ENCODE results near the gene MATN3.
A peak's percentile ranks its signal among the peaks of the same experiment; 100 is the strongest.

Gene MATN3

DNA sequence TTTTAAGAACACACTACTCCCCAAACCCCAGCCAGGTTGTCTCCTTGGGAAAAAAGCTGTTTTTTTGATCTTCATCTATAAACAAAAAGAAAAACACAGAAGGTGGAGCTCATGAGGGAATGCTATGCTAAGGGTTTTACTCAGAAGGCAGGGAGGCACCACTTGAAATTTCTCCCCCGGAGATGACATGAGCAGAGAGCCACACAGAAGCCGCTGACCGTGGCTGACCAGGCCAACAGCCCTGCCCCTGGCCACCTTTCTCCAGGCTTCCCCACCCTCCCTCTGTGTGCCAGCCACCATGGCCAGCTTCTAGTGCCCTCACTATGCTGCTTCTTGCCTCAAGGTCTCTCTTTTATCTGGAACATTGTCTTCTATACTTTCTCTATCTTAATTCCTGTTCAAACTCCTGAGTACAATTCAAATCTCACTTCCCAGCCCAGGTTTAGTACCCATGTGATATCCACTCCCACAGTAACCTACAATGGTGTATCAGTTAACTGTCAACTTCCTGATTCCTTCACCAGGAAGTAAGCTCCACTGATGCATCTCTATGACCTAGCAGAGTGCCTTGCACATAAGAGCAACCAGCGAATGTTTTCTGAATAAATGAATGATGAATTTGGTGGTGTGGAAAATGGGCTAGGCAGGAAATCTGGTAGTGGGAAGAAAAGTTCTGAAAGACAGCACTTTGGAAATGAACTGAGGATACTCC lies 23.6 kb upstream of the MATN3 start:
- DNase-seq (ENCODE audit: low spot score) = no peak

DNA sequence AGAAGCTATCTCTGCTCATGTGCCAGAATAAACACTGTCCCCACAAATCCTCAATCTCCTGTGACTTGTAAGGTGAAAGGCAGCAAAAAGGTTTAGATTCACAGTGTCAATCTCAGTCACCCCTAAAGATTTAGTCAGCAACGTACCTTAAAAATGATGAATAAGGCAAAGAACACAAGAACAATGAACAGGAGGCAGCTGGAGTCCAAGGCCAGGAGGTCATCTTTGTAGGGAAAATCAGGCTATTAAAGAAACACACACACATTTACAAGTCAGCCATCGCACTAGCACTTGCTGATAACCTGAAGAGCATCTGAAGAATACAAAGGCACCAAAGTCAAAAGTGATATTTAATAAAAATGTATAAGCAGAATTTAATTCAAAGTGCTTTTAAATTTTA lies 22.4 kb upstream of the MATN3 start:
- DNase-seq (ENCODE audit: low spot score) = no peak

DNA sequence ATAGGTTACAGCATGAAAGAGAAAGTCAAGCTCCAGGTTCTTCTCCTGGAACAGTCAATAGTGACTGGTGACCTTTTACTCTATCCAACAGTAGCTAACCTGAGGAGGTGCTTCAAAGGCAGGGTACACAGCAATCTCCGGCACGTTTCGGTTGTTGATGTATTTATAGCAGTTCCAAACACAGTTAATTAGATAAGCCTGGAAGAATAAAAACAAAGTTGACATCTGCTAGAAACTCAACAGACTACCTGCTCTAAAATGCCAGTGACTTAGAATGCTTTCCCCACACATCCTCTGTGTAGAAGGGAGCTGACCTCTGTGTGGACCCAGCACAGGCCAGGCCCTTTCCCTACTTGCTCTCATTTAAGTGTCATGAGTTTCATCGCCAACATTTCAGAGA lies 21.8 kb upstream of the MATN3 start:
- no peak for DNase-seq (ENCODE audit: low spot score)

DNA sequence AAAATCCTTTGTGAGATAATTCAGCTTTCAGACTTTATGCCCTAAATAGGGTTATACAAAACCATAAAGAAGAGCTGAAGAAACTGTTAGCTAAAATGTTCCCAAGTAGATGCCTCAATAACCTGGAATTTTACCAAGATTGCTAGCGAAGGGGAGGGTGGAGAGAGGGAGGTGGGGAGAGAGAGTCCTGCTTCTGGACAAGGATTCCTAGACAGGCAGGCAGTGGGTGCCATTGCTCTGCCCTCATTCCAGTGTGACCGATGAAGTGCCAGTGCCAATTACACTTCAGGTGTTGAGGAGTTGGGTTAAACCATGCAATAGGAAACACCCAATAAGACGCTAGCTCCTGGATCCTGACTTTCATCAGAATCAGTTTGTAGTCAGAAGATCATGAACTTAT lies 20.9 kb upstream of the MATN3 start:
- no peak for DNase-seq (ENCODE audit: low spot score)

DNA sequence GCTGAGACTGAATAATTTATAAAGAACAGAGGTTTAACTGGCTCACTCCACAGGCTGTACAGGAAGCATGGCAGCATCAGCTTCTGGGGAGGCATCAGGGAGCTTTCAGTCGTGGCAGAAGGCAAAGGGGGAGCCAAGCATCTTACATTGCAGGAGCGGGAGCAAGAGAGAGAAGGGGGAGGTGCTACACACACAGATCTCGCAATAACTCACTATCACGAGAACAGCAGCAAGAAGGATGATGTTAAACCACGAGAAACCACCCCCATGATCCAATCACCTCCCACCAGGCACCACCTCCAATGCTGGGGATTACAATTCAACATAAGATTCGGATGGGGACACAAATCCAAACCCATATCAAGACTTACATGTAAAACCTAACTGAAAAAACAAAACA lies 17.8 kb upstream of the MATN3 start:
- no peak for DNase-seq (ENCODE audit: low spot score)

GRCh38 chr2:20027705-20028434 lies 15.4 kb upstream of the MATN3 start:
- DNase-seq (ENCODE audit: low spot score) = no peak

GRCh38 chr2:20027260-20027677 lies 14.8 kb upstream of the MATN3 start:
- DNase-seq (ENCODE audit: low spot score) = no peak

DNA sequence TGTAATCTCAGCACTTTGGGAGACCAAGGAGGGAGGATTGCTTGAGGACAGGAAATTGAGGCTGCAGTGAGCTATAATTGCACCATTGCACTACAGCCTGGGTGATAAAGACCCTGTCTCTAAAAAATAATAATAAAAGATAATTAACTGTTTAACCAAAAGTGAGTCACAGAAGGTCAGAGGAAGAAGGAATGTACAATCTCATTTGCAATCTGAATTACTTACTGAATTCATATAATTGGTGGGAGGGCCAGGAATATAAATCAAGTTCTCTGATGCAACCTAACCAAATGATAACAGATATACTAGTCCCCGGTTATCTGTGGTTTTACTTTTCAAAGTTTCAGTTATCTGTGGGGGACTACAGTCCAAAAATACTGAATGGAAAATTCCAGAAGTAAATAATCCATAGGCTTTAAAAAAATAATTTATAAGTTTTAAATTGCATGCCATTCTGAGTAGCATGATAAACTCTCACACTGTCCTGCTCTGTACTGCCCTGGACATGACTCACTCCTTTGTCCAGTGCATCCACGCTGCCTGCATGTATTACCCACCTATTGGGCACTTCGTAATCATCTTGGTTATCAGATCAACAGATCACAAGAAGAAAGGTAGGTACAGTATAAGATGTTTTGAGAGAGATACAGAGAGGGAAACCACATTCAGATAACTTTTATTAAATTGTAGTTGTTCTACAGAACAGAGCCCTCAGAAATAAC lies 12.8 kb upstream of the MATN3 start:
- DNase-seq (ENCODE audit: low spot score) = no peak

GRCh38 chr2:20023688-20024087 lies 11.2 kb upstream of the MATN3 start:
- no peak for DNase-seq (ENCODE audit: low spot score)

- DNase-seq (ENCODE audit: low spot score) = no peak
These were observed 9.0 kb upstream of the MATN3 start for GRCh38 chr2:20021405-20022009.

DNA sequence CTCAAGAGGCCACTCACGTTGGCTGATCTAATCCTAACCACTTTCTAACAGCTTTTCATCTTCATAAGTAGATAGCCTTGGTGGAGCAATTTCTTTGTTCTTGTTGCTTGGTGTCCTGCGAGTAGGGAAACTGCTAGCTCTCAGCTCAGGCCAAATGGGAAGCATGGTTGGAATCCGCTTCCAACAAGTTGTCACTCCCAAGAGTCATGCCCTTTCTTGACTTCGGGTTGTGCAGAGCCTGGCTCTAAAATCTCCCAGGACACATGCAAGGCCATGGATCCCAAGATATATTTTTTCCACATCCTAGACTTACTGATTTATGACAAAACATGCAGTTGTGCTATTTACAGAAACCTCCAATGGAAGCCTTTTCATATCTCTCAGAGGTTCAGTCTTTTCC lies 7.3 kb upstream of the MATN3 start:
- DNase-seq (ENCODE audit: low spot score) = no peak

DNA sequence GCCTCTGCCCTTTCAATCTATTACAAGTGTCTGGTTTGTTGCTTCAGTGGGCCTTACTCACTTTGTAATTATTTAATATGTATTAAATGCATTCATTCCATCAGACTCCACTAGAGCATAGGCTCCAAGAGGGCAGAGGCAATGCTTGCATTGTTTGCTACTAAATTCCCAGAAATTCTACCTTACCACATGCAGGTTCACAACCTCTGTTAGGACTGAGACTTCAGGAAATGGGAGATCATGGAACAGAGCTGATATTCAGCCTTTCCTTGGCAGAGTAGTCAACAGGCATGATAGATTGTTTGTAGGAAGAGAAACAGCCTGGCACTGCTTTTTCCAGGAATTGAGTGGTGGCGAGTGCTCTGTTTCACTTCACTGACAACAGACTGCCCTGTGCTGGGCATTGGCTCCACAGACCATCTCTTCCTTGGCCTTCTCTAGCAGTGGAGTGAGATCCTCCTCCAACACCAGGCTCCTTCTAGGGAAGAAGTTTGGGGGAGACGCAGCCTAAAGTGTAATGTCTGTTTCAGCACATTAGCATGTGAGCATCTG lies 6.2 kb upstream of the MATN3 start:
- DNase-seq (ENCODE audit: low spot score) = no peak

DNA sequence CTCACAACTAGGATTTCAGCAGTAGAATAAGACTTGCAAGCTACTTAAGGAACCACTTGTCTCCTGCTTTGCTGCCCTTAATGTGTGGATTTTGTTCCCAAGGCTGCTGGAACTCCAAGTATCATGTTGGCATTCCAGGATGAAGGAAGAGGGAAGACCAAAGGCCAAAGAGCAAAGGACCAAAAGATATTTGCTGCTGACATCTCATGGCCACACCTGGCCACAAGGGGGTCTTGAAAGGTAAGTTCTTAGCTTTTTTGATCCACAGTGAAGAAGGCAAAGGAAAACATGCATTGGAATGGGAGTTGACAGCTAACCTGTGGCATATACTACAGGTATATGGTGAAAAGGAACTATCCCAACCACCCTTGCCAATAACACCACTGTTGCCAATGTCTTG lies 3.9 kb upstream of the MATN3 start:
- DNase-seq (ENCODE audit: low spot score) = no peak

- DNase-seq (ENCODE audit: low spot score) = peak; percentile 50
These were observed 3.1 kb upstream of the MATN3 start for GRCh38 chr2:20015482-20016083.

- no peak for DNase-seq (ENCODE audit: low spot score)
These were observed 820 bp upstream of the MATN3 start for GRCh38 chr2:20013126-20013849.

GRCh38 chr2:20012032-20012281 lies 511 bp downstream of the MATN3 start:
- no peak for DNase-seq (ENCODE audit: low spot score)

GRCh38 chr2:20011276-20012031 lies 1.0 kb downstream of the MATN3 start:
- DNase-seq (ENCODE audit: low spot score) = no peak

GRCh38 chr2:20008703-20009102 lies 3.8 kb downstream of the MATN3 start:
- DNase-seq (ENCODE audit: low spot score) = no peak

DNA sequence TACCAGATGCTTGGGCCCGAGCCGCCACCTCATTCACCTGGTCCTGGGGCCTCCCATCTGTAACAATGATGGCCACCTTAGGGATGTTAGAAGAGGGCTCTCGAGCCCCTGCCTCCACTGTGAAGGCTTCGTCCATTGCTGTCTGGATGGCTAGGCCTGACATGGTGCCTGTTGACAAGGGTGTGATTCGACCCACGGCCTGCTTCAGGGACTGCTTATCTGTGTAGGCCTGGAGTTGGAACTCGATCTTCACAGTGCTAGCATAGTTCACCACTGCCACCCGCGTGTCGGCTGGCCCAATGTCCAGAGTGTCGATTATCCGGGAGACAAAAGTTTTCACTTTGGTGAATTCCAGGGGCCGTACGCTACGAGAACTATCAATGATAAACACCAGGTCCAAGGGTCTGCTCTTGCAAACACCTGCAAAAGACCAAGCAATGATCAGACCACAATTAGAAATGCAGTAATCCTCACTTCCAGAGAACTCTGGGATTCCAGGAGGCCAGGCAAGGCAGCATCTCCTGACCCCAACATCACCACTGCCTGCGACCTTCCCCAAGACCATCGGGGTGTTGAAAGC lies 6.5 kb downstream of the MATN3 start:
- DNase-seq (ENCODE audit: low spot score) = no peak

GRCh38 chr2:20005067-20005627 lies 7.3 kb downstream of the MATN3 start:
- DNase-seq (ENCODE audit: low spot score) = no peak

Measured in CD4-positive, alpha-beta T cell treated with Interleukin-2 at 100 ng/mL for 4 hours (primary cell).